Ovary (tissue), 9 donors: ENCODE data around the gene SLITRK6. TPM values are rescaled to one million over a fixed set of nuclear protein-coding genes. Genes with fewer than 3 reads are reported as not detected.

Experiments
- DNase-seq, 5 donors: peaks; one replicate each; pipeline ENCODE4 v3.0.0-alpha.2; 2019 to 2020
- H3K27ac ChIP-seq, 2 donors: fragments of 200-600 bp; one replicate each; pipeline versions ENCODE4 v1.5.1 to v1.8.0; 2019 to 2022
- H3K27me3 ChIP-seq: fragments of 200-600 bp; one replicate; pipeline ENCODE4 v1.8.0; 2022
- H3K36me3 ChIP-seq: fragments of 200-600 bp; sonication (generic); one replicate; pipeline ENCODE4 v1.5.1; 2019
- H3K4me1 ChIP-seq: one replicate; pipeline ENCODE4 v1.8.1; 2013; ENCODE audit warnings: mild to moderate bottlenecking, moderate library complexity; ENCODE audit not compliant: insufficient read depth
- H3K4me3 ChIP-seq: fragments of 200-600 bp; sonication (generic); one replicate; pipeline ENCODE4 v1.5.1; 2017
- H3K9me3 ChIP-seq, 2 donors: fragments of 200-600 bp in 1 of 2; sonication (generic) in 1 of 2; one replicate each; pipeline versions ENCODE4 v1.5.1 to v1.8.1; 2013 to 2019; ENCODE audit warnings: mild to moderate bottlenecking in 1 of 2, moderate library complexity in 1 of 2
- EP300 ChIP-seq: sonication (generic); formaldehyde crosslinking; IDR thresholded peaks from one replicate; pipeline ENCODE4 v1.6.1; 2017; ENCODE audit warnings: antibody characterized with exemption
- POLR2A ChIP-seq: fragments of 450-650 bp; IDR thresholded peaks from one replicate; pipeline ENCODE4 v1.6.1; 2017; ENCODE audit warnings: antibody characterized with exemption, mild to moderate bottlenecking, moderate library complexity
- WGBS, 3 donors: extraction: QIAGEN DNeasy Blood & Tissue Kit in 1 of 3; methylation state at CpG; one replicate each; pipeline versions ENCODE4 v1.1.5 to v1.1.7; 2013 to 2017; 5-methylcytosine and 5-hydroxymethylcytosine counted together
- intact Hi-C, 4 donors: fragments of 100-400 bp; cut with DNase I; formaldehyde crosslinking; loops; one replicate each; pipeline versions ENCODE4 v1.11.0 to v1.15.1; 2022 to 2023
- polyA plus RNA-seq, 2 donors: library from polyadenylated mRNA; stranded (reverse); fragments of 200-250 nt in 1 of 2; fragments of 350-450 nt in 1 of 2; fragmentation: Illumina TruSeq in 1 of 2; extraction: RNeasy Lipid Tissue Mini Kit (QIAGEN cat#74804) in 1 of 2; gene quantifications; one replicate each; pipeline ENCODE4 v1.2.3, GENCODE V29; 2013 to 2014
- total RNA-seq, 7 donors: library from RNA; depleted of rRNA in 2 of 7; stranded (reverse); fragments of >200 nt in 2 of 7; fragmentation: NEBNext Ultra II Directional in 3 of 7; extraction: Animal tissue kit (Norgen Biotek cat#: 25700) in 3 of 7; gene quantifications; one replicate each; pipeline versions ENCODE4 v1.1.0 to v1.2.4, GENCODE V29; 2016 to 2023
- TF ChIP-seq, protein P1 (sequence below), 3 donors: fragments of 450-650 bp in 2 of 3; fragments of 200-600 bp in 1 of 3; IDR thresholded peaks; one replicate each; pipeline versions ENCODE4 v1.5.1 to v1.8.0; 2016 to 2022; ENCODE audit warnings: antibody characterized with exemption in 3 of 3, mild to moderate bottlenecking in 1 of 3
- donor health status: DM: no; HTN: no; CAD: no; lungs with moderate emphysema.
- donor health status: DM: no; HTN: no; CAD: no.
- donor health status: Bipolar disorder and iron deficiency.
- donor health status: DM: yes; HTN: yes; CAD: no.
- donor health status: DM: no; HTN: no; CAD: no.
- donor health status: DM: yes; HTN: yes; CAD: no.

SLITRK6 gene
- total and polyA plus RNA-seq, 9 donors, result 0.13 to 0.69 (median 0.27) TPM; not detected in 4

DNA sequence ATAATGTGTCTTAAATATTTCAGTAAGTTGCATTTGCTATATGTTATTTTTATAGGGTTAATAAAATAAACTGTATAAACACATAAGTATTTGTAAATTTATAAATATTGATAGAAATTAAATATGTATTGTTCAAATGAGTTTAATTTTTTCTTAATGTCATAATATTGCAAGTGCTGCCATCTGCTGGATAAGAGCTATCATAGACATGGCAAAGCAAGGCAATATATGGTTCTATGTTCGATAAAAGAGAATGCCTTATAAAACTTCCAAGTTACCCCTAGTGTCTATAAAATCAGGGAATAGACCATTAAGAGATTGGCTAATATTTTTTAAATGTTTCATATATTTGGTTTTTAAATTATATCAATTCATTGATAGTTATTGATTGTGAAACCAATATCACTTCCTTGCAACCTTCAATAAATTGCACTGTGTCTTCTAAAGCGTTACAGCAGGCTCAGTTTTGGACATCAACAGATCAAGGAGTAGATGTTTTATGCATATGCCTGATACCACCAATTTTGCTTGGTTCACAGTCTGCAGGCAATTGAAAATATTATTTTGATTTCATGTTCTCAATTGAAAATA, 29.0 kb upstream of the SLITRK6 start:
- intact Hi-C loops, result no loop called here
- TF ChIP-seq, protein P1, sequence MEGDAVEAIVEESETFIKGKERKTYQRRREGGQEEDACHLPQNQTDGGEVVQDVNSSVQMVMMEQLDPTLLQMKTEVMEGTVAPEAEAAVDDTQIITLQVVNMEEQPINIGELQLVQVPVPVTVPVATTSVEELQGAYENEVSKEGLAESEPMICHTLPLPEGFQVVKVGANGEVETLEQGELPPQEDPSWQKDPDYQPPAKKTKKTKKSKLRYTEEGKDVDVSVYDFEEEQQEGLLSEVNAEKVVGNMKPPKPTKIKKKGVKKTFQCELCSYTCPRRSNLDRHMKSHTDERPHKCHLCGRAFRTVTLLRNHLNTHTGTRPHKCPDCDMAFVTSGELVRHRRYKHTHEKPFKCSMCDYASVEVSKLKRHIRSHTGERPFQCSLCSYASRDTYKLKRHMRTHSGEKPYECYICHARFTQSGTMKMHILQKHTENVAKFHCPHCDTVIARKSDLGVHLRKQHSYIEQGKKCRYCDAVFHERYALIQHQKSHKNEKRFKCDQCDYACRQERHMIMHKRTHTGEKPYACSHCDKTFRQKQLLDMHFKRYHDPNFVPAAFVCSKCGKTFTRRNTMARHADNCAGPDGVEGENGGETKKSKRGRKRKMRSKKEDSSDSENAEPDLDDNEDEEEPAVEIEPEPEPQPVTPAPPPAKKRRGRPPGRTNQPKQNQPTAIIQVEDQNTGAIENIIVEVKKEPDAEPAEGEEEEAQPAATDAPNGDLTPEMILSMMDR (IDR thresholded peaks at IDR 0.05), result no peak
- TF ChIP-seq POLR2A (no peak), EP300 (no peak)
- WGBS, 3 donors, result 39 to 48% (median 41%) methylated on average over 2 of the region's 2 CpGs

GRCh38 chr13:85825454-85825853, 26.2 kb upstream of the SLITRK6 start:
- intact Hi-C loops, result no loop called here
- H3K4me1 ChIP-seq, result no peaks in the 10 kb centered on the region
- H3K9me3 ChIP-seq, result no peaks in the 10 kb centered on the region
- H3K27ac ChIP-seq, result no peak overlapping the region
- H3K27me3 ChIP-seq, result no peaks in the 10 kb centered on the region
- no peak for DNase-seq
- no peaks in the 10 kb centered on the region for H3K36me3 ChIP-seq
- TF ChIP-seq POLR2A (no peak), EP300 (no peak)
- TF ChIP-seq, protein P1 (IDR thresholded peaks at IDR 0.05), result no peak
- no peak overlapping the region for H3K4me3 ChIP-seq
- 23 to 38% (median 25%) methylated on average over 3 of the region's 3 CpGs for WGBS, 3 donors

More for the DNA sequence above, 29.0 kb upstream of the SLITRK6 start:
- no peaks in the 10 kb centered on the region for H3K9me3 ChIP-seq
- no peak overlapping the region for H3K27ac ChIP-seq
- H3K4me1 ChIP-seq, result no peaks in the 10 kb centered on the region
- H3K27me3 ChIP-seq, result no peaks in the 10 kb centered on the region
- no peak overlapping the region for H3K4me3 ChIP-seq
- no peaks in the 10 kb centered on the region for H3K36me3 ChIP-seq
- DNase-seq, result no peak

DNA sequence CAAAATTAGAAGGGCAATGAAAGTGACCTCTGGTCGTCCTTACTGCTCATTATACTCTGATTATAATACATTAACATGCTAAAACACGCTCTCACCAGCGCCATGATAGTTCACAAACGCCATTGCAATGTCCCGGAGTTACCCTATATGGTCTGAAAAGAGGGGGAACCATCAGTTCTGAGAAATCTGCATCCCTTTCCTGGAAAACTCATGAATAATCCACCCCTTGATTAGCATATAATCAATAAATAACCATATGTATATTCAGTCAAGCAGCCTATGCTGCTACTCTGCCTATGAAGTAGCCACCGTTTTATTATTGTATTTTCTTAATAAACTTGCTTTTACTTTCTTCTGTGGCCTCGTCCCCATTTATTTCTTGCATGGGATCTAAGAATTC, 24.6 kb upstream of the SLITRK6 start:
- intact Hi-C loops, result no loop called here
- no peak overlapping the region for H3K4me3 ChIP-seq
- no peak for DNase-seq
- WGBS, 3 donors, result 89% methylated on average over 7 of the region's 7 CpGs
- no peaks in the 10 kb centered on the region for H3K4me1 ChIP-seq
- no peaks in the 10 kb centered on the region for H3K9me3 ChIP-seq
- no peaks in the 10 kb centered on the region for H3K36me3 ChIP-seq
- H3K27me3 ChIP-seq, result no peaks in the 10 kb centered on the region
- no peak for TF ChIP-seq EP300
- TF ChIP-seq POLR2A, result no peak
- TF ChIP-seq, protein P1 (IDR thresholded peaks at IDR 0.05), result no peak
- H3K27ac ChIP-seq, result no peak overlapping the region

DNA sequence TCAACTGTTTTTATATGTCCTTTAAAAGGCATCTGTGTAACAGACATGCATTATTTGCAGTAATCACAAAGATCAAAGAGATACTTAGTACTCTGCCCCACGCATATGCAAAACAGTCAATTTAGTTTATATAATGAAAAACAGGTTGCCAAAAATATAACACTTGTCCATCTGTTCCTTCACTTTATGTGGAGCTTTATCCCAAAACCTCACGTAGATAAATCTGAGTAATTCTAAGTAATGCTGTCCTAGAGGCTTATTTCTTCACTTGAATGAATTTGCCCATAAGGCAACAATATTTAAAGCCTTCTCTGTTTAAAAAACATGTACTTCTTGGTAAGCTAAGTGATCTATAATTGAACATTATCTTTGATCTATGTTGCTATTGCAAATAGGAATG, 20.3 kb upstream of the SLITRK6 start:
- no peaks in the 10 kb centered on the region for H3K4me1 ChIP-seq
- no peaks in the 10 kb centered on the region for H3K27me3 ChIP-seq
- H3K9me3 ChIP-seq, result no peaks in the 10 kb centered on the region
- intact Hi-C loops, result no loop called here
- WGBS, 3 donors, result 59 to 79% (median 67%) methylated on average over 2 of the region's 2 CpGs
- no peak overlapping the region for H3K27ac ChIP-seq
- TF ChIP-seq POLR2A, result no peak
- no peaks in the 10 kb centered on the region for H3K36me3 ChIP-seq
- no peak overlapping the region for H3K4me3 ChIP-seq
- no peak for DNase-seq

- H3K27ac ChIP-seq, result no peak overlapping the region
- H3K9me3 ChIP-seq, result no peaks in the 10 kb centered on the region
- H3K36me3 ChIP-seq, result no peaks in the 10 kb centered on the region
- no peaks in the 10 kb centered on the region for H3K27me3 ChIP-seq
- DNase-seq, result no peak
- intact Hi-C loops, result no loop called here
- no peaks in the 10 kb centered on the region for H3K4me1 ChIP-seq
- no peak overlapping the region for H3K4me3 ChIP-seq
- TF ChIP-seq, protein P1 (IDR thresholded peaks at IDR 0.05), result no peak
- TF ChIP-seq POLR2A (no peak), EP300 (no peak)
Measured at GRCh38 chr13:85816413-85816812, 17.2 kb upstream of the SLITRK6 start.
